Endothelial cell (in vitro differentiated cells): ENCODE results near the gene CAPNS2. TPM values are rescaled to one million over a fixed set of nuclear protein-coding genes. Genes with fewer than 3 reads are reported as not detected.

Source experiments
- DNase-seq: peaks from one replicate; pipeline ENCODE4 v3.0.0; 2021; ENCODE audit warnings: low spot score
- H3K27ac Mint-ChIP-seq: one replicate; pipeline ENCODE4 v1.8.0; 2021; ENCODE audit warnings: mixed read lengths, inconsistent platforms; ENCODE audit not compliant: unreplicated experiment
- H3K27me3 Mint-ChIP-seq: one replicate; pipeline ENCODE4 v1.8.0; 2021; ENCODE audit warnings: mild to moderate bottlenecking, moderate library complexity, mixed read lengths, inconsistent platforms; ENCODE audit not compliant: unreplicated experiment
- H3K36me3 Mint-ChIP-seq: one replicate; pipeline ENCODE4 v1.8.0; 2021; ENCODE audit warnings: mild to moderate bottlenecking, low read depth, mixed read lengths, inconsistent platforms; ENCODE audit not compliant: unreplicated experiment
- H3K4me1 Mint-ChIP-seq: one replicate; pipeline ENCODE4 v1.8.0; 2021; ENCODE audit warnings: mild to moderate bottlenecking, mixed read lengths, inconsistent platforms; ENCODE audit not compliant: unreplicated experiment
- H3K4me3 Mint-ChIP-seq: one replicate; pipeline ENCODE4 v1.8.0; 2021; ENCODE audit warnings: mild to moderate bottlenecking, mixed read lengths, inconsistent platforms; ENCODE audit not compliant: unreplicated experiment
- H3K9me3 Mint-ChIP-seq: one replicate; pipeline ENCODE4 v1.8.0; 2021; ENCODE audit warnings: mixed read lengths, inconsistent platforms; ENCODE audit not compliant: unreplicated experiment
- total RNA-seq: library from RNA; stranded (reverse); fragmentation: NEBNext Ultra II Directional; extraction: Animal tissue kit (Norgen Biotek cat#: 25700); gene quantifications from one replicate; pipeline ENCODE4 v1.2.1, GENCODE V29; 2021; ENCODE audit not compliant: unreplicated experiment
- TF ChIP-seq, protein P1 (sequence below): fragments of 200-600 bp; sonication (generic); IDR thresholded peaks from one replicate; pipeline ENCODE4 v1.5.0; 2021; ENCODE audit warnings: antibody characterized with exemption; ENCODE audit not compliant: unreplicated experiment

CAPNS2 gene
- total RNA-seq, 1 donor from 2014 or later, result 1.2 TPM

DNA sequence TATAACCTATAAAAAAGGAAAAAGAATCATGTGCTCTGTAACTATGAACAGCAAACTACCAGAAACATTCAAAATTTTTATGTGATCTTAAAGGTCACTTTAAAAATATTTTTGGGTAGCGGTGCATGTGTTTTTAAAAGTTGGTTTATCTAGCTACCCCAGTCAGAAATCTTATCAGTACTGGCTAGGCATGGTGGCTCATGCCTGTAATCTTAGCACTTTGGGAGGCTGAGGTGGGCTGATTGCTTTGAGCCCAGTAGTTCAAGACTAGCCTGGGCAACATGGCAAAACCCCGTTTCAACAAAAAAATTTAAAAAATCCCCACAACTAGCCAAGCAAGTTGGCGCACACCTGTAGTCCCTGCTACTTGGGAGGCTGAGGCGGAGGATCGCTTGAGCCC, 3.7 kb downstream of the CAPNS2 start:
- H3K4me1 Mint-ChIP-seq, result peaks cover 24% of the 10 kb centered on the region
- H3K4me3 Mint-ChIP-seq, result no peak overlapping the region
- TF ChIP-seq, protein P1, sequence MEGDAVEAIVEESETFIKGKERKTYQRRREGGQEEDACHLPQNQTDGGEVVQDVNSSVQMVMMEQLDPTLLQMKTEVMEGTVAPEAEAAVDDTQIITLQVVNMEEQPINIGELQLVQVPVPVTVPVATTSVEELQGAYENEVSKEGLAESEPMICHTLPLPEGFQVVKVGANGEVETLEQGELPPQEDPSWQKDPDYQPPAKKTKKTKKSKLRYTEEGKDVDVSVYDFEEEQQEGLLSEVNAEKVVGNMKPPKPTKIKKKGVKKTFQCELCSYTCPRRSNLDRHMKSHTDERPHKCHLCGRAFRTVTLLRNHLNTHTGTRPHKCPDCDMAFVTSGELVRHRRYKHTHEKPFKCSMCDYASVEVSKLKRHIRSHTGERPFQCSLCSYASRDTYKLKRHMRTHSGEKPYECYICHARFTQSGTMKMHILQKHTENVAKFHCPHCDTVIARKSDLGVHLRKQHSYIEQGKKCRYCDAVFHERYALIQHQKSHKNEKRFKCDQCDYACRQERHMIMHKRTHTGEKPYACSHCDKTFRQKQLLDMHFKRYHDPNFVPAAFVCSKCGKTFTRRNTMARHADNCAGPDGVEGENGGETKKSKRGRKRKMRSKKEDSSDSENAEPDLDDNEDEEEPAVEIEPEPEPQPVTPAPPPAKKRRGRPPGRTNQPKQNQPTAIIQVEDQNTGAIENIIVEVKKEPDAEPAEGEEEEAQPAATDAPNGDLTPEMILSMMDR, result no peak
- DNase-seq, result no peak
- H3K36me3 Mint-ChIP-seq, result peaks cover 11% of the 10 kb centered on the region
- no peaks in the 10 kb centered on the region for H3K9me3 Mint-ChIP-seq
- H3K27ac Mint-ChIP-seq, result no peak overlapping the region
- no peaks in the 10 kb centered on the region for H3K27me3 Mint-ChIP-seq

DNA sequence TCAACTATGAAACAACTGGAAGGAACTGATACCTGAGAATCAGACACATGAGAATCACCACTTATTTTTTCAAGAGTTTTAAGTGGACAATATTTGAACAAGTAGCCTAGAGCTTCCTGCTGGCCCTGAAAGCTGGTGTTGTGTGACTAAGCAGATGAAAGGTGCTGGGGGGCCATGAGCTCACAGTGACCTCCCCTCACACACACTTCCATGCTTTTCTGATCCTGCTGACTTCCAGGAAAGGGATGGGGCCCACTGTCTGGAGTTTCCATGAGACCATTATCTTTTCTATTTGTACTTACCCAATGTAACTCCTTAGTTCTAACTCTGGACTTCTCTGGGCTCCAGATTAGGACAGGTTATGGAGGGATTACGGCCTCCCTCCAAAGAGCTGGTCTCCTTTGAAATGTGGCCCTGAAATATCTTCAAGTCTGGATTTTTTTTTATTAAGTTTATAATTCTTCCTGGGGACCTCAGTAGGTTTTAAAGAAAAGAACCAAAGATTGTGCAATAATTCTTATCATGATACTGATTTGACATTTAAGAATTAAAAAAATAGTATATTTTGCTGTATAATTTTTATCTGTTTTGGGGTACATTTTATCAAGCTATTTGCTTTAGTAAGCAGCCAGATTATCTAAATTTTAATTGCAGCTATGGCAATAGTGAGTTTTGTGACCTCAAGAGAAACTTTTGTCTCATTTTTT, 4.9 kb downstream of the CAPNS2 start:
- H3K4me3 Mint-ChIP-seq, result no peak overlapping the region
- TF ChIP-seq, protein P1, result no peak
- no peaks in the 10 kb centered on the region for H3K9me3 Mint-ChIP-seq
- H3K4me1 Mint-ChIP-seq, result peaks cover 24% of the 10 kb centered on the region
- H3K27ac Mint-ChIP-seq, result no peak overlapping the region
- peaks cover 14% of the 10 kb centered on the region for H3K36me3 Mint-ChIP-seq
- no peaks in the 10 kb centered on the region for H3K27me3 Mint-ChIP-seq
- DNase-seq, result no peak

- H3K4me3 Mint-ChIP-seq, result no peak overlapping the region
- H3K9me3 Mint-ChIP-seq, result no peaks in the 10 kb centered on the region
- peaks cover 4% of the 10 kb centered on the region for H3K36me3 Mint-ChIP-seq
- H3K4me1 Mint-ChIP-seq, result peaks cover 19% of the 10 kb centered on the region
- H3K27ac Mint-ChIP-seq, result peak overlapping the region; percentile 49
- TF ChIP-seq, protein P1, result no peak
- no peaks in the 10 kb centered on the region for H3K27me3 Mint-ChIP-seq
- DNase-seq, result no peak
These were observed 6.0 kb downstream of the CAPNS2 start for GRCh38 chr16:55572439-55572838.

DNA sequence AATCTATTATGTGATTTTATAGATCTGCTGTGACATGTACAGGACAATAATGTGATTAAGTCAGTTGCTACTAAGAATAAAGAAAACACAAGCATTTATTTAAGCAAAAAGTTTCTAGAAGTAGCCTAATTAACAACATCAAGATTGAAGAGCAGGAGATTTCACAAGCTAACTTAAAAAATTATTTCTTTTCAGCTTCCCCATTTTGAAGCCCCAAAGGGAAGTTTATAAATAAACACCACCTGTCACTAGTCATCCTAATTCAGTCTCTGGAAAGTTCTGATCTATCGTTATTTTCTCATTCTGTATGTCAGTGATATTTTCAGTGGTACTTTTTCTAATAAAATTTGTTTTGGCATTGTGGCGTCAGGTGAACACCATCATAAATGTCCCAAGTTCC, 8.3 kb downstream of the CAPNS2 start:
- Mint-ChIP-seq H3K36me3 (peaks cover 6% of the 10 kb centered on the region), H3K4me1 (peaks cover 9% of the 10 kb centered on the region), H3K9me3 (no peaks in the 10 kb centered on the region), H3K27ac (no peak overlapping the region), H3K27me3 (no peaks in the 10 kb centered on the region), H3K4me3 (no peak overlapping the region)
- TF ChIP-seq, protein P1, result no peak
- DNase-seq, result no peak

DNA sequence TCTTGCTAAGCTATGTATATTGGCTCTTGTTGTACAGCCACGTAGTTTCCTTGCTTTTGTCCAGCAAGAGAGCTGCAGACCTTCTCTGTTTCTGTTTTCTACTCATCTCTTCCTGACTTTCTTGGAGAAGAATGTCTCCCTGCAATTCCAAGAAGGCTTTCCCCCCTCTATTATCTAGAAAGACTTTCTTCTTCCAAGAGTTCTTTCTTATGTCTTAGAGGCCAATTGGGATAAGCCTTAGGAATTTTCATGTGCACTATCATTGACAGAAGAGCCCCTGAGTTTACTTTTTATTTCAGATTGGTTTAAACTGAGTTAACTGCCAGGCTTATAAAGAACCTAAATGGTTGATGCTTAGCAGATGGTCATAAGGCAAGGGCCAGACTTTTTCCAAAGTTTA, 9.0 kb downstream of the CAPNS2 start:
- Mint-ChIP-seq H3K4me3 (no peak overlapping the region), H3K27ac (no peak overlapping the region), H3K9me3 (no peaks in the 10 kb centered on the region), H3K27me3 (no peaks in the 10 kb centered on the region), H3K36me3 (peaks cover 8% of the 10 kb centered on the region), H3K4me1 (peaks cover 9% of the 10 kb centered on the region)
- no peak for DNase-seq
- TF ChIP-seq, protein P1, result no peak
